ENCODE results near the gene TREH. TPM values are rescaled to one million over a fixed set of nuclear protein-coding genes. Genes with fewer than 3 reads are reported as not detected.

TREH gene
- total RNA-seq, 2 experiments from 2014 or later = not detected

- H2AFZ ChIP-seq (ENCODE audit: low read length) = 0 out of 2 replicates have a peak overlapping the region, but pooled peaks have one; percentile 24
- intact Hi-C loops (cut with micrococcal nuclease; ENCODE audit: unreplicated experiment) = loop anchor here (1.0 kb wide), 1 partner anchor 297 kb away; the partner anchor contains the start of gene UPK2
- H3K4me3 ChIP-seq (ENCODE audit: low read depth, low read length, poor library complexity, severe bottlenecking) = no peak overlapping the region
- no TSS peak for BruUV-seq (replicated peaks)
- POLR2A ChIA-PET = interaction anchor here (0.8 kb wide), 1 partner anchor 126 kb away, joined by 3 read pairs; no protein-coding TSS in a partner anchor
- H3K9me2 ChIP-seq (ENCODE audit: insufficient read depth, low read length) = no peaks in the 10 kb centered on the region
- H4K20me1 ChIP-seq (ENCODE audit: insufficient read depth, low read length) = no peaks in the 10 kb centered on the region
- no peaks in the 10 kb centered on the region for H3K36me3 ChIP-seq (ENCODE audit: insufficient read depth, low read length)
- TF ChIP-seq EZH2phosphoT487 (IDR thresholded peaks at IDR 0.05; ENCODE audit: borderline replicate concordance, low read depth, low read length) (no peak), CTCF (conservative IDR thresholded peaks at IDR 0.05; ENCODE audit: low read length) (peak; percentile 94)
- no peaks in the 10 kb centered on the region for H3K79me2 ChIP-seq (ENCODE audit: insufficient read depth, low read depth, low read length)
- peak; percentile 89 for DNase-seq (ENCODE audit: low spot score)
- CTCF ChIA-PET (ENCODE audit: unreplicated experiment) = no interaction called here
- H3K4me1 ChIP-seq (ENCODE audit: insufficient read depth, low read length, poor library complexity, severe bottlenecking) = no peaks in the 10 kb centered on the region
- no peak overlapping the region; the same call in 1 of the 2 replicates for H3K4me2 ChIP-seq (ENCODE audit: low read length)
- H3K9me3 ChIP-seq (ENCODE audit: low read length) = no peaks in the 10 kb centered on the region
- no peak overlapping the region for H3K27ac ChIP-seq (ENCODE audit: low read depth, low read length, poor library complexity, severe bottlenecking)
These were observed 20.0 kb downstream of the TREH start for GRCh38 chr11:118659314-118659952.

DNA sequence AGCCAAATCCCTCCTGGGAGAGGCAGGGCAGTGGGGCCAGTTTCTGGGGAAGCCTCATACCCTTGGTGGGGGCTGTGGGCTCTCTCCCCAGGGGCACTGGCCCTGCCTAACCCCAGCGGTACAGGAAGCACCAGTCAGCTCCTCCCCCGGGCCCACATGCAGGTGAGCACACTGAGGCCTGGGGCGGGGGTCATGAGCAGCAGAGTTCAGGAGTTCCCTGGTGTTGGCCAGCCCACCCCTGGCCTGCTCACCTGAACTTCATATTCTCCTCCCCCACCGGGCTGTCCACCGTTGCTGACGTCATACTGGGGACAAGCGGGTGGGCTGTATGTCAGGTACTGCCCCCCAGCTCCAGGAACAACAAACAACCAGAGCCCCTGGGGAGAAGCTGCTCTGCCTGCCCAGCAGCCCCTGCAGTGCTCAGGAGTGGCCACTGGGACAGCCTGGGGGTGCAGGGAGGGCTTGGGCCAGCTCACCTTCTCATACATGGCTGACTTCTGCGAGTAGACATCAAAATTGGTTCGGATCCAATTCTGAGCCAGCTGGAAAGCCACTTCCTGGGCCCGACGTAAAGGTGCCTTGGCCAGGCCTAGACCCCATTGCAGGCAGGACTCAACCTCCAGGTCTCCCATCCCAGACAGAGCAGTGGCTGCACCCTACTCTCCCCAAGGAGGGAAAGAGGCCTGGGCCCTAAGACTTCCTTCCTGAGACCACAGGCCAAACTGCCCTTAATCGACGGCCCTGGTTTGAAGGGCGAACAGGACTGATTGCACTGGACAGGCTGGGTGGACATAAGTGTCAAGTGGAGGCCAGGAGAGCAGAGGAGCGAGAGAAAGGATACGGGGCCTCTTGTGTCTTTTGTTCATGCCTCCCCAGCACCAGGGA lies 20.8 kb downstream of the TREH start:
- TF ChIP-seq CTCF (conservative IDR thresholded peaks at IDR 0.05; ENCODE audit: low read length) = no peak
- TF ChIP-seq EZH2phosphoT487 (IDR thresholded peaks at IDR 0.05; ENCODE audit: borderline replicate concordance, low read depth, low read length) = no peak

More for the DNA sequence above, 20.8 kb downstream of the TREH start:
- intact Hi-C loops (cut with micrococcal nuclease; ENCODE audit: unreplicated experiment) = loop anchor here (1.0 kb wide), 1 partner anchor 298 kb away; the partner anchor contains the start of gene UPK2
- no TSS peak for BruUV-seq (replicated peaks)
- H3K9me3 ChIP-seq (ENCODE audit: low read length) = no peaks in the 10 kb centered on the region
- no peak overlapping the region for H3K4me2 ChIP-seq (ENCODE audit: low read length)
- no peak for DNase-seq (ENCODE audit: low spot score)
- no peak overlapping the region for H3K27ac ChIP-seq (ENCODE audit: low read depth, low read length, poor library complexity, severe bottlenecking)
- 0 out of 2 replicates have a peak overlapping the region, but pooled peaks have one; percentile 24 for H2AFZ ChIP-seq (ENCODE audit: low read length)
- H4K20me1 ChIP-seq (ENCODE audit: insufficient read depth, low read length) = no peaks in the 10 kb centered on the region
- no peak overlapping the region for H3K4me3 ChIP-seq (ENCODE audit: low read depth, low read length, poor library complexity, severe bottlenecking)
- H3K9me2 ChIP-seq (ENCODE audit: insufficient read depth, low read length) = no peaks in the 10 kb centered on the region
- no peaks in the 10 kb centered on the region for H3K79me2 ChIP-seq (ENCODE audit: insufficient read depth, low read depth, low read length)
- no peaks in the 10 kb centered on the region for H3K36me3 ChIP-seq (ENCODE audit: insufficient read depth, low read length)
- H3K4me1 ChIP-seq (ENCODE audit: insufficient read depth, low read length, poor library complexity, severe bottlenecking) = no peaks in the 10 kb centered on the region
- CTCF ChIA-PET (ENCODE audit: unreplicated experiment) = interaction anchor here (0.7 kb wide), 1 partner anchor 22 kb away, joined by 3 read pairs; no protein-coding TSS in a partner anchor
- POLR2A ChIA-PET = interaction anchor here (0.8 kb wide), 1 partner anchor 127 kb away, joined by 3 read pairs; no protein-coding TSS in a partner anchor
